GM19035 (cell line): Measurements from ENCODE around the gene GMDS.

ENCODE experiments used
- ATAC-seq: cut with Tn5 transposase; IDR thresholded peaks from one replicate; pipeline ENCODE4 v1.9.1; 2021; ENCODE audit not compliant: unreplicated experiment

Gene GMDS

DNA sequence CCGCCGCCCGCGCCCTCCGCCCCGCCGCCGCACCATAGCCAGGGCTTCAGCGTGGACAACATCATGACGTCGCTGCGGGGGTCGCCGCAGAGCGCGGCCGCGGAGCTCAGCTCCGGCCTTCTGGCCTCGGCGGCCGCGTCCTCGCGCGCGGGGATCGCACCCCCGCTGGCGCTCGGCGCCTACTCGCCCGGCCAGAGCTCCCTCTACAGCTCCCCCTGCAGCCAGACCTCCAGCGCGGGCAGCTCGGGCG, 634.2 kb downstream of the GMDS start:
- no peak for ATAC-seq

DNA sequence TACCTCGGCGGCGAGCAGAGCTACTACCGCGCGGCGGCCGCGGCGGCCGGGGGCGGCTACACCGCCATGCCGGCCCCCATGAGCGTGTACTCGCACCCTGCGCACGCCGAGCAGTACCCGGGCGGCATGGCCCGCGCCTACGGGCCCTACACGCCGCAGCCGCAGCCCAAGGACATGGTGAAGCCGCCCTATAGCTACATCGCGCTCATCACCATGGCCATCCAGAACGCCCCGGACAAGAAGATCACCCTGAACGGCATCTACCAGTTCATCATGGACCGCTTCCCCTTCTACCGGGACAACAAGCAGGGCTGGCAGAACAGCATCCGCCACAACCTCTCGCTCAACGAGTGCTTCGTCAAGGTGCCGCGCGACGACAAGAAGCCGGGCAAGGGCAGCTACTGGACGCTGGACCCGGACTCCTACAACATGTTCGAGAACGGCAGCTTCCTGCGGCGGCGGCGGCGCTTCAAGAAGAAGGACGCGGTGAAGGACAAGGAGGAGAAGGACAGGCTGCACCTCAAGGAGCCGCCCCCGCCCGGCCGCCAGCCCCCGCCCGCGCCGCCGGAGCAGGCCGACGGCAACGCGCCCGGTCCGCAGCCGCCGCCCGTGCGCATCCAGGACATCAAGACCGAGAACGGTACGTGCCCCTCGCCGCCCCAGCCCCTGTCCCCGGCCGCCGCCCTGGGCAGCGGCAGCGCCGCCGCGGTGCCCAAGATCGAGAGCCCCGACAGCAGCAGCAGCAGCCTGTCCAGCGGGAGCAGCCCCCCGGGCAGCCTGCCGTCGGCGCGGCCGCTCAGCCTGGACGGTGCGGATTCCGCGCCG, 634.7 kb downstream of the GMDS start:
- peak; percentile 14 for ATAC-seq

DNA sequence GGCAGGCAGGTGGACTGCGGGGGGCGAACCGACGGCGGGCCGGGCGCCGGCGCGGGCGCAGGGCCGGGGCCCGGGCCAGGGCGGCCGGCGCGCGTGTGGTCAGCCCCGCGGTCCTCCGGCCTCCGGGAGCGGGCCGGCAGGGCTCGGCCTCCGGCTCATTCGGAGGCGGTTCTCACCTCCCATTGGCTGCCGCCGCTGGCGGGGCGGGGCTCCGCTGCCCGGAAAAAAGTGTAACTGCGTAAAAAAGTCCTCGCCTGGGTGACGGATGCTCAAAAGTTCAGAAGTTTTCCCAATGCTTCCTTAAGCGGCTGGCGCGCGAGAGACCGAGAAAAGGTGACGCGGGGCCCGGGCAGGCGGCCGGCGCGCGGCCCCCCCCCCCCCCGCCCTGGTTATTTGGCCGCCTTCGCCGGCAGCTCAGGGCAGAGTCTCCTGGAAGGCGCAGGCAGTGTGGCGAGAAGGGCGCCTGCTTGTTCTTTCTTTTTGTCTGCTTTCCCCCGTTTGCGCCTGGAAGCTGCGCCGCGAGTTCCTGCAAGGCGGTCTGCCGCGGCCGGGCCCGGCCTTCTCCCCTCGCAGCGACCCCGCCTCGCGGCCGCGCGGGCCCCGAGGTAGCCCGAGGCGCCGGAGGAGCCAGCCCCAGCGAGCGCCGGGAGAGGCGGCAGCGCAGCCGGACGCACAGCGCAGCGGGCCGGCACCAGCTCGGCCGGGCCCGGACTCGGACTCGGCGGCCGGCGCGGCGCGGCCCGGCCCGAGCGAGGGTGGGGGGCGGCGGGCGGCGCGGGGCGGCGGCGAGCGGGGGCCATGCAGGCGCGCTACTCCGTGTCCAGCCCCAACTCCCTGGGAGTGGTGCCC, 635.5 kb downstream of the GMDS start, which contains the start of gene FOXC1:
FOXC1 (plus strand) TSS at position 268 of the 849 bp plus-strand sequence; CDS start at position 799, 531 bp downstream.
- peak; percentile 68 for ATAC-seq

DNA sequence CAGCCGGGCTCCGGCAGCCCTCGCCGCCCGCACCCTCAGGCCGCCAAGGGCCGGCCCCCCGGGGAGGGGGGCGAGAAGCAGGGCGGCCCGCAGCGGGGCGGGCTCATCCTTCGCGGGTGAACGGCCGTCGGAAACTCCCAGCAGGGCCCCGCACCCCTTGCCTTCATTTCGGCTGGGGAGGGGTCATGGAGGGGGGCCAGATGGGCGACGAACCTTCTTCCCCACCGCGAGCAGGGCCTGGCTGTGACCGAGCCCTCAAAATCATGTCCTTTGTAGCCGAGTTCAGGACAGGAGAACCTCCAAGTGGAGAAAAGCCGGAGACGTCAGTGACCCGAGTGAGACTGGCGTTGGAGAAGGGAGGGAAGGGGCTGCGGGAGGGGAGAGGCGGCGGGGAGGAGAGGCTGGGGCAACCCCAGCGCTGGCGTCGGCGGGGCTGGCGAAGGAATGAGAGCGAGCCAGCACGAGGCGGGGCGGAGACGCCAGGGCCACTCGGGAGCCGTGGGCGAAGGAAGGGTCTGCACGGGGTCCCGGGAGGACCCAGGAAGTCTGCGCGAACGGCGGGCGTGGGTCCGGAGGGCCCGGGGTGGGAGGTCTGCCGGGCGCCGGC, 636.3 kb downstream of the GMDS start:
- ATAC-seq: no peak

DNA sequence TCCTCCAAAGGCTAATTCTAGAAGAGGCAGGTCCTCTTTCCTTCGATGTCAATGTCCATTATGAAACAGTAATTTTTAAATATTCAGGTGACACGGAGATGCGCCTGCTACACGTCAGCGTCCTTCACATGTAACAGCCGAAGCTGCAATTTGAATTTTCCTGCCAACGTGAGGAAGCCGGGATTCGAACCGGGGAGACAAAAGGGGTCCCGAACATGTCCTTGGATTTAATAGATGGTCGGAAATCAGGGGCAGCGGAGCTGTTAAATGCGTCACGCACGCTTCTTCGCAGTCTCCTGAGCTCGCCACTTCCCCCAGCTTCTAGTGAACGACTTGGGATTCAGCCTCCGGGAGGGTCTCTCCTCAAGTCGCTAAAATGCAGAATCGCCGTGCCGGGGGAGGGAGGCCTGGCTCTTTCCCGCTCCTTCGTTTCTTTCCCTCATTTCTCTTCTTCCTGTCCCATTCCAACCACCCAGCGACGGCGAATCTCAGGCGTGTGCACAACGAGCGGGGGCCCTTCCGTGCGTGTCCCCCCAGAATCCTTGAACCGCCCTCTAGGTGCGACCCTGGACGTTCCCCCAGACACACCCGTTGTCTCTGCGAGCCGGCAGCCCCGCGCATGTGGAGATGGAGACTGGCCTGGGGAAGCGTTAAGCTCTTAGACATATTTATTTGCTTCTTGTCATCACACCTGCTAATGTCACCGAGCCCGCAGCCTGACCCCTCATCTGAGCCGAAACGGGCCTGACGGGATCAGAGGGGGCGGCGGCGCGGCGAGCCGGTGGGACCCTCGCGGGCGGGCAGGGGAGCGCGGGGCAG, 637.0 kb downstream of the GMDS start:
- no peak for ATAC-seq

DNA sequence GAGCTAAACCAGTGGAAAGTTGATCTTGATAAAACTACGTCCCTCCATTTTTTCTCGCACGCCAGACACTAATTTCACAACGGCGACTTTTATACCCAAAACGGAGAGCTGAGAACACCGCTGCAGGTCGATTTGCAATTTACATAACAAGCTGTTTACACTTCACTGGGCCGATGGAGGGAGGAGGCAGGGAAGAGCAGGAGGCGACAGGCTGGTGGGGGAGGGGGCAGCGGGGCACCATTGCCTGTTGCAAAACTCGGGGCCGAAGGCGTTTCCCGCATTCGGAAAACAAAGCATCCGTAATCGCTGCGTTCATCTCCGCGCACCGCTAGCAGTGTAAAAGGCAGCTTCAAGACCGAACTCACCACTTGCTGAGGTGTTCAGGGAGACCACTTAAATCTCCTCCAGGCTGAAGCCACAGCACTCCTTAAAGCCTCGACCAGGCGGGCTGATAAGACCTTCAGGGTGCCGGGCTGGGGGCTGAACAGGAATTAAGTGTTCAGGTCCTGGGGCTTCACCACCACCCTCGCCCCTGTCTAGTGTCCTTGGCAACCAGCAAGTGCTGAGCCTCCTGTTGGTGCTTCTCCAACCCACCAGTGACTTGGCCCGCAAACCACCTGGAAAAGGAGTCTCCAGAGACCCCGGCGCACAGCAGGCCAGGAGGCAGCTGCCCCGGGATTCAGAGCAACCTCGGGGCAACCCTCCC, 637.7 kb downstream of the GMDS start:
- ATAC-seq: no peak

DNA sequence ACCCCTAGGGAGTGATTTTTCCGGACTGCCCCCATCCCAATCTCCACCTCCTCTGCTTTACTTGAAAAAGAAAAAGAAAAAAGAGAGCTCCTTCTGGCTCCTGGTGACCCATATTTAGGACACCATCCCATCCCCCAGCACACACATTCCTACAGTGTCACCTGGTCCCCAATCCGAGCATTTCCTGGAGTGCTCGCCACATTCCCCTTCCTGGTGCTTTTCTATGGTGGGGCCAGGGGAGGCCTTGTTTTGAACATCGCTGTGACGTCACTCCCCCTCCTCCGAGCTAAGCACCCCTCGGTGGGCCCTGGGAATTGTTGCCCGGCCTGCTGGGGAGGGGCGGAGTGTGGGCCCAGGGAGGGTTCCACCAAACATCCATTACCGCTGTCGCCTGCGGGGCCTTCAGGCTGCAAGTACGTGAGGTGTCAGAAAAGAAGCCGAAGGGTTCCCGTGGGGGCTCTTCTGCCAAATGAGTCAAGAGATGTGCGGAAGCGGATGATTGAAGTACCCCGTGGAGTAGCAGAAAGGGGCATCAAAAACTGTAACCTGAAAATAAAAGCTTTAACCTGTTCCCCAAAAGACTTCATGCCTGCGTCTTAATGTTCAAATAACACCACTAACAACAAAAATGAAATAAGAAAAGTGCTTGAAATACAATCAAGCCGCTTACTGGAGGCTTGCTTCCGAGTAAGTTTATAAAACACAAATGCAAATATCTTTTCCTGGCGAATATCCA, 638.5 kb downstream of the GMDS start:
- ATAC-seq: no peak

DNA sequence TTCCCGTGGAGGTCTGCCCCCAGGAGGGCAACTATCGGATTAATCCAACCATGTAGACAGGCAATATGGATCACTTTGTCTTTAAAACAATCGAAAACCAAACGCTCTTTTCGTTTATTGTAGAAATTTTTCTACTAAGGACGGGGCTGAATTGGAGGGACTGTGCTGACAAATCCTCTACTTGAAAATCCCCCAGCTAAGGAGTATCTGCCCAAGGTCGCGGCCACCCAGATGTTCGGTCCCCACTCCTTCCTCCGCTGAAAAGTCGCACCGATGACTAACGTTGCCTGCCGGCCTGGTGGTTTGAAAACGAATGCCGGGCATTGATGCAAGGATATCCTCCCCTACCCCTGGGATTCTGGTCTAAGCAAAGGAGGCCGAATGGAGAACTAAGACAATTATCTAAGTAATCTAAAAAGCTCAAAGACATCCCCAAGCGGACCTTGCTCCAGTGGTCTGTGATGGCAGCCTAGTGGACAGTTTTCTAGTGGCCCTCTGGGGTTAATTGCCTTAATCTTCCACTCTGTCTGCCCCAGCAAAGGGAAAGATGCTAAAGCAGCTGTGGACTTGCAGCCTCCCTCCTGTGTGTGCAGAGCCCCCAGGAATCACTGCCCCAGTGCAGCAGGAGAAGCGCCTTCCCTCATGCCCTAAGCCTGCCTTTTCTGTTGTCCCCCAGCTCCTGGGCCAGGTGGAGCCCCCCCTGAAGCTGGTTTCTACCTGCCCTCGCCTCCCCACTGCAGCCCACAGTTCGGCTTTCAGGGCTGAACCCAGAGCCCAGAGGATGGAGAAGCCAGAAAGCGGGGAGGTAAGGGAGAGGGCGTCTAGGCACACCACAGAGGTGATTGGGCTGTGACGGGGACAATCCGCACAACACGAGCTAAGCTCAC, 639.3 kb downstream of the GMDS start:
- no peak for ATAC-seq

DNA sequence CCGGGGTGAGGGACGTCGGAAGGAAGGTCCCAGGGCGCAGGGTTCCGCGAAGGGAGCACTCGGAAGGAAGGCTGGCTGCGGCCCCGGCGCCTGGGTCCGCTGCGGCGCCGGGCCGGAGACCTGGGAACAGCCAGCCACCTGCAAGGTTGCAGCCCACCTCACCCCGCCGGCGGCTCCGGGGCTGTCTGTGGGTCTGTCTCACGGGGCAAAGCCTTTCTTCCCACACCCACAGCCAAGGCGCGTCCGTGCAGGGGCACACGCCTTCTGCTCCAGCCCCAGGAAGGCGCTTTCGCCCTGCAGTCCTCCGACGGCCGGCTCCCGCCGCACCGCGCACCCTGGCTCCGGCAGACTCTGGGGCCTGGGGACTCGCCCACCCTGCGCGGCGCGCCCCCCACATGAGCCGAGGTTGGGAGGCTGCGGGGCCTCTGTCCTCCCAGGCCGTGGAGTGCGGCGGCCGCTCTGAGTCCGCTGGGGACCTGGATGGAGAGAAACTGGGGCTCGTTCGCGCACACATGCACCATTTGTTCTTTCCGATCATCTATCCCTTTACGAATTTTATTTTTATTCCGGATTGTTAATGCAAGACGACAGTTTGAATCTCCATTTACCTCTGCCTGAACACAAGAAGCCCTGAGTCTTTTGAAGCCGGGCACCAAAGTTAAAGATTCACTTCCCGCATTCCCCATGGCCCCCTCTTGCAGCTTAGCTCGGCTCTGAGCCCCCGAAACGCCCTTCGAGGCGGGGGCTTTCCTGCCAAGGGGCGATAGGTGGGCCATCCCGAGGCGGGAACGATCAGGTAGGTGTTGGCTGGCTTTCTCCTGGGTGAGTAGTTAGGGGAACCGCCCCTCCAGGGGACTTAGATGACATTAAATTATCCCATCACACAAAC, 640.2 kb downstream of the GMDS start:
- no peak for ATAC-seq

DNA sequence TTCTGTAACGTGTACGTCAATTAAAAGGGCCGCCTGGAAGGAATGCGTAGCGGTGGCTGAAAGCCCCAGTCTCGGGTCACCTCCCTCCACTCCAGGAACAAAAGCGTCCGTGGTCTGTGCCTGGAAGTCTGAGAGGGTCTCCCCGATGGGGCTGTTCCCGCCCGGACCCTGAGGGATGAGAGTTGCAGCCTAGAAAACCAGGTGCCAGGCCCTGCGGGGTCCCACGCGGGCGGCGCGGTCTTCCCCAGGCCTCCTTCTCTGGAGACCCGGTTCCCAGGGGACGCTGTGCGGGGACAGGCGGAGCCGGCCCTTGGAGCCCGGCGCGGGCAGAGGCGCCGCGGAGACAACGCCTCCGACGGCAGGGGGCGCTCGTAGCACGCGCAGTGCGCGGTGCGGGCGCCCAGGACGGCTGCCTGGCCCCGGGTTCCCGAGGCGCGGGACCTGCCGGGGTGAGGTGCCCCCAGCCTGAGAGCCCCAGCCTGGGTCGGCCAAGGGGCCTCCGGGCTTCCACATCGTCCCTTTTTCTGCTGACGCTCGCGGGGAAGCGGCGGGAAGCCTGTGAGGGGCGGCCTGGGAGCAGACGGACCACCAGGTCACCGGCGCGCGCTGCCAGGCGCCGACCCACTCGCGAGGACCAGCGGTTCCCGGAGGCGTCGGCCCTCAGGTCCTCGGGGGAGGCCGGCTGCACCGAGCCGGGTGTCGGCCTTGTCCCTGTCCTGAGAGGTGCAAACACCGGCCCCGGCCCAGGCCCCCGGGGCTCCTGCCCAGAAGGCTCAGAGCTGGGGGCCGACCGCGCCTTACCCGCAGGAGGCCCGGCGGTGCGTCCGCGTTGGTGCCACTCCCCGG, 641.0 kb downstream of the GMDS start:
- no peak for ATAC-seq

DNA sequence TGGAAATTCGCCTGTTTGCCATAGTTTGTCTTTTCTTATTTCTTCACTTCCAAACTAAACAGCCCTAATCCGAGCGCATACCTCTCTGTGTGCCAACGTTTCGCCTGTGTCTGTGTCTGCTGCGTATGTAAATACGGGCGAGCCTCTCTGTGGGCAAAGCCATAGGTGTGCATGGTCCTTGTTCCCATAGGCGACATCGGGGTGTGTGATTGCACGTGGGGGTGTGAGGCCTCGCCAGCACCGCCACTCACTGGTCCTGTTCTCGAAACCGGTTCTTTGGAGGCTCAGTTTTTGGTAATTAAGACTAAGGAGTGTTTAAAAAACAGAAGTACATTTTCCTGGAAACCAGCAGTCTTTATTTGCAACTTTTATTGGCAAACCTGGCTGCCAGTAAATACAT, 641.7 kb downstream of the GMDS start:
- no peak for ATAC-seq

DNA sequence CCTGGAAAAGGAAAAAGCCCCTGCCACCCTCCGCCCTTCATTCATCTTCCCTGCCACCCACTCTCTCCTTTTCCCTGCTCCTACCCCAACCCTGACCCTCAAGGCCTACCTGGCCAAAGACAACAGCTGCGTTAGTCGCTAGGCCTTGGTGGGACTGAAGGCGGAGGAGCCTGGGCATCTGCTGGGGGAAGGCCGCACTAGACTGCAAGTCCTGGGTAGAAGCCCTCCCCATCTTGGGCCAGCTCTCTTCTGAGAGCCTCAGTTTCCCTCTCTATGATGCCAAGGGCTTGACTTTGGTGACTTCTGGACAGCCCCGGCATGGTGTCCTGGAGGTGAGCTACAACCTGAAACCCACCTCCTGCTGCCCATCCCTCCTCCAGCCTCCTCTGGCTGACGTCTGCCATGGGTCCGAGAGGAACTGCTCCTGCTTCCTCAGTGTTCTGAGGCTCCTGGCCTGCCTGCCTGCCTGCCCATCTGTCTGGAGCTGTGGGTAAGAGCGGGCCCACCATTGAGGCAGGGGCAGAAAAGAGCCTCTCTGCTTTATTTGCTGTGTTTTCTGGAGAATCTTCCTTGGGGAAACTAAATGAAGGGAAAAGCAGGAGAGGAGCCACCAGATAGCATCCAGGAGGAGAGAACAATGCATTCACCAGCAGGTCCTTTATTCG, 643.2 kb downstream of the GMDS start:
- no peak for ATAC-seq

DNA sequence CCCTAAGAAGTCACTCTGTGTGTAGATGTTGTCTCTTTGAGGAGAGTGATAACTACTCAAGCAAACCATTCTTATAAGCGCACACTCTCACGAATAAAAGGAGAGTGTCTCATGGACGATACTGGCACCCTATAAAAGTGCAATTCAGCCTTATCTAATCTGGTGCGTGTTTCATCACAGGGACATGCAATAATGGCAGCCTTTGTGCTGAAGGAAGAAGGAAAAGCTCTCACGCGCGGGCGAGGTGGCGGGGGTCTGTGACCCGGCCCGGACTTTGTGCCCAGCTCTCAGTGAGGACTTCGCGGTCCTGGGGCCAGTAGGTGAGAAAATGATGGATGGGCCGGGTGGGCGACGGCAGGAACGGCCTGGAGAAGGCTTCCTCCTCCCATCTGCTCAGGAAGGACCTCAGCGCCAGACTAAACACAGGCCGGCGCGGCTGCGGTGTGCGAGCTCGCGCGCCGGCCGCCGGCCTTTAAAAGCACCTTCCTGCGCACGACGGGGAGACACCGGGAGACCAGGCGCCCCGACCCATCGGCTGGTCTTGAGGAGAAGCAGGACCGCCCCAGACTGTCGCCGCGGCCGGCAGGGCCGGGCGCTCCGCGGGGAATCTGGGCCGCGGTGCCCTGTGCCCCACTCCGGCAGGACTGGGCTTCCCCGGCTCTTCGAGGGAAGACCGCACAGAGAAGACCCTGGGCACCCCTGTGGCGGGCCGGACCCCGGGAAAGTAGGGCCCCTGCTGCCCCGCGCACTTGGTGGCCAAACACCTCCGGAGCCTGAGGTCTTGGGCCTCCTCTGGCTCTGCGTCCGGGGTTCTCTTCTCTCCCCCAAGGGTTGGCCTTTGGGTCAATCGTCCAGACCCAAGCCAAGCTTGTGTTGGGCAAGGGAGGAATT, 644.0 kb downstream of the GMDS start:
- no peak for ATAC-seq

DNA sequence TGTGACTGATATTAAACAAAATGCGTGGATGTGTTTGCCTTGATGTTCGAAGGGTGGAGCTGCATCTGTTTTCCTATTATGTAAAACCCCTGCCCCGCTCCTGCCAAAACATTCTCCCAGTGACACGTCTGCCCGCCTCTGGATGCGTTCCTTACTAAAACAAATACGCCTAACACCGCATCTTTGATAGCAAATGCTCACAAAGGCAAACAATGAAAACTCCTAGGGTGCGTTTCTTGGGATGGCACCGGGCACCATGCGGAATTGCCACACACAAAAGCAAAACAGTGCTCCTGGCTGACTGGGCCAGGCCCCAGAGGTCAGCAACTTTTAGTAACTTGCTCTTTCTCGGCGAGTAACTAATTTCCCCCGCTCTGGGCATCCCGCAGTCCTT, 644.6 kb downstream of the GMDS start:
- no peak for ATAC-seq

DNA sequence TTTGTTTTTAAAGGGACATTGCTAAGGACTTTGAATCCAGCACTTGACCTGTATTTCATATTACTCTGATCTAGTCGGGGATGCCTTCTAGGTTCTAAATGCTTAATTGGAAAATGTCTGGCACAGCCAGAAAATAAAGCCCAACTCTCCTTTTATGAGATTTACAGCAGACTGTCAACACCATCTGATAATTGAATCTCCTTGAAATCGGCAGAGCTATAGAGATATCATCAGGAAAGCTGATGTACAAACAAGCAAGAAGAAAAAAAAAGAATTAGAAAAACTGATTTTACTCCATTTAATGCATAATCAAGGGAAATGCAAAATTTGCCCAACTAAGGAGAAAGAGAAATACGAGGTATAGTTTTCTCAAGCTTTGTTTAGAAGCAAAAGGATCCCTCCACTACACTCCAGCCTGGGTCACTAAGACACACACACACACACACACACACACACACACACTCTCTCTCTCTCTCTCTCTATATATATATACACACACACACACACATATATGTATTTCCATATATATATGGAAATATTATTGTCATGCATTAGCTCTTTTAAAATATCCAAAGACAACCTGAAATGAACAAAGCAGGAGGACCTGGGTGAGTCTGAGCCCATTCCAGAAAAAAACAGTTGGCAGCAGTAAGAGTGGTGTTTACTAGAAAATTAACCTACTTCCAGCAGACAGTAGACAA, 645.2 kb downstream of the GMDS start:
- no peak for ATAC-seq
